HPDE6-E6E7 (cell line): Measurements from ENCODE around the gene KDM3A.
A peak's percentile ranks its signal among the peaks of the same experiment; 100 is the strongest.
"Not testable (repeated sequence)": the region's sequence is repeated elsewhere in the genome, so short reads cannot be mapped to it uniquely, and the experiment has no call there.

Source experiments
- DNase-seq: peaks from one replicate; pipeline ENCODE4 v3.0.0; 2011; ENCODE audit warnings: missing footprints; ENCODE audit errors: extremely low spot score

Gene KDM3A

GRCh38 chr2:86476092-86476491 is 34.9 kb downstream of the KDM3A start:
- no peak for DNase-seq

GRCh38 chr2:86476918-86477317 is 35.7 kb downstream of the KDM3A start:
- no peak for DNase-seq

- no peak for DNase-seq
Observed at GRCh38 chr2:86477349-86477748, 36.2 kb downstream of the KDM3A start.

- DNase-seq = no peak
Observed at GRCh38 chr2:86480105-86480504, 38.9 kb downstream of the KDM3A start.

DNA sequence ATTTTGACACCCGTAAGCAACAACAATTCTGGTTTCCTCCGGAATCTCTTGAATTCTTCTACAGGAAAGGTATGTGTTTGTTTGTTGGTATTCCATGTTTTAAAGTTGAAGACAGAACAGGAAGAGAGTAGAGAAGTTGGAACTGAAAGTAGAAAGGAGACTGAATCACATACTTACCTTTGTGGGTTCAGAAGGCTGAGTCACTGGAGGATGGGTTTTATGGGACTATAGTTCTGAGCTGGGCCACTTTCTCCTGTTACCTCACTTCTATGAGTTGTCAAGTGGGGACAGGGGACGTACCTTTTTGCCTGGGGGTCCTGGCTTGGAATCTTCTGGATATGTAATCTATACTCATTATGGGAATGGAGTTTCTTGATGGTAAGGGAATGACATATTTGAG is 40.9 kb downstream of the KDM3A start:
- peak; percentile 43 for DNase-seq

GRCh38 chr2:86484385-86484784 is 43.2 kb downstream of the KDM3A start:
- DNase-seq = no peak

GRCh38 chr2:86485103-86485502 is 43.9 kb downstream of the KDM3A start:
- no peak for DNase-seq

- DNase-seq = no peak
Observed at GRCh38 chr2:86485802-86486201, 44.6 kb downstream of the KDM3A start.

DNA sequence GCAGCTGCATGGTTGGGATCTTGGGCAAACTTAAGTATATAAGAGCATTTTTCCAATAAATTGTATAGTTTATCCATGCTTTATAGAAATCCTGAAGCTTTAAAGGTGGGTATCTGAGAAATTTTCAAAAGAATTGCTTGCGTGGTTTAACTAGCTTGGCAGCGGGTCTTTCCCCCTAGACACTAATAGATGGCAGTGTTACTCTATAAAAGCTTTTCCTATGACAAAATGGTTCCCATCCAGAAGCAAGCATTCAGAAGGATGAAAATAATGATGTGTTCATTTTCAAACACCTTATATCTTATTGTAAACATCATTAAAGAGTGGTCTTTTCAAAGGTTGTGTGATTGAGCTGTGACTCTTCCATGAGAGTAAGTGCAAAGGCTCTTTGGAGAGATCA is 45.9 kb downstream of the KDM3A start:
- DNase-seq = no peak

- DNase-seq = no peak
Observed at GRCh38 chr2:86488561-86489250, 47.5 kb downstream of the KDM3A start.

- no peak for DNase-seq
Observed at GRCh38 chr2:86489542-86489941, 48.4 kb downstream of the KDM3A start.

DNA sequence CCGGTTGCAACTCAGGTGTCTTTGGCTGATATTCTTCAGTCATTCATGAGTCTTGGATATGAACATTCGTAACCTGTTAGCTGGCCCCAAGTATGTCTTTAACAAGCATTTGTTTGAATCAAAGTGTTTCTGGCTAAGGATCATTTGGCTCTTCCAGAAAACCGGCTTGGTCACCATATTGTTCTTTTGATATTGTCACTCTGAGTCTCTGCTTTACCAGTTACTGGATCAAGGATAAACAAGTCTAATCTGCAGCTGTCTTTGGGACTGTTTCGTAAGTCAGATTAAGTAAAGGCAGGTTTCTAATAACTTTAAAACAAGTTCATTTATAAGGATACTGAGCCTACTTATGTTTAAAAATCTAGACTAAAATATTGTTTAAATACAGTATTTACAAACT is 49.1 kb downstream of the KDM3A start:
- no peak for DNase-seq

DNA sequence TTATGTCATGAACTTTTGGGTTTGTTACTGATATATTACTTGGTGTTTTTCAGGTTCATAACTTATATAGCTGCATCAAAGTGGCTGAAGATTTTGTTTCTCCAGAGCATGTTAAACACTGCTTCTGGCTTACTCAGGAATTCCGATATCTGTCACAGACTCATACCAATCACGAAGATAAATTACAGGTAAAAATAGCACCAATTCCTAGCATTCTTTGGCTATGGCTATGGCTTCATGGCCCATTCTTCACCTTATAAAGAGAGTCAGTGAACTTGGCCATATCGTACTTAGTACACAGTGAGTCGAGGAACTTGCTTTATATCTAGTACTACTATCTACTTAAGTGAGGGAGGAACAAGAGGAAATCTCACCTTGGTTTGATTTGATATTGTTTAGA is 49.9 kb downstream of the KDM3A start:
- DNase-seq = no peak

GRCh38 chr2:86492048-86492453 is 50.9 kb downstream of the KDM3A start:
- no peak for DNase-seq

- DNase-seq = not testable (repeated sequence)
Observed at GRCh38 chr2:86496391-86496790, 55.2 kb downstream of the KDM3A start.

- DNase-seq = peak; percentile 52
Observed at GRCh38 chr2:86498468-86499260, 57.5 kb downstream of the KDM3A start.

DNA sequence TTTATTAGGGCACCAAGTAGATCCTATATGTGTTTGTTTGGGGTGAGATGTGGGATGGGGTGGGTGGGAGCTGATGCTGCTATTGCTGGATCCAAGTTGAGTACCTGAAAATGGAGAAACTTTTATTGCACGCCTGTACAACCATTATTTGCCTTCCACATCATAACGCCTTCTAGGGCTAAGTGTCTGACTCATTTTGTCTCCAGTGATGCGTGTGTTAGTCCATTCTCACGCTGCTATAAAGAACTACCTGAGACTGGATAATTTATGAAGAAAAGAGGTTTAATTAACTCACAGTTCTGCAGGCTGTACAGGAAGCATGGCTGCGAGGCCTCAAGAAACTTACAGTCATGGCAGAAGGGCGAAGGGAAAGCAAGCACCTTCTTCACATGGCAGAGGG is 58.2 kb downstream of the KDM3A start:
- no peak for DNase-seq

DNA sequence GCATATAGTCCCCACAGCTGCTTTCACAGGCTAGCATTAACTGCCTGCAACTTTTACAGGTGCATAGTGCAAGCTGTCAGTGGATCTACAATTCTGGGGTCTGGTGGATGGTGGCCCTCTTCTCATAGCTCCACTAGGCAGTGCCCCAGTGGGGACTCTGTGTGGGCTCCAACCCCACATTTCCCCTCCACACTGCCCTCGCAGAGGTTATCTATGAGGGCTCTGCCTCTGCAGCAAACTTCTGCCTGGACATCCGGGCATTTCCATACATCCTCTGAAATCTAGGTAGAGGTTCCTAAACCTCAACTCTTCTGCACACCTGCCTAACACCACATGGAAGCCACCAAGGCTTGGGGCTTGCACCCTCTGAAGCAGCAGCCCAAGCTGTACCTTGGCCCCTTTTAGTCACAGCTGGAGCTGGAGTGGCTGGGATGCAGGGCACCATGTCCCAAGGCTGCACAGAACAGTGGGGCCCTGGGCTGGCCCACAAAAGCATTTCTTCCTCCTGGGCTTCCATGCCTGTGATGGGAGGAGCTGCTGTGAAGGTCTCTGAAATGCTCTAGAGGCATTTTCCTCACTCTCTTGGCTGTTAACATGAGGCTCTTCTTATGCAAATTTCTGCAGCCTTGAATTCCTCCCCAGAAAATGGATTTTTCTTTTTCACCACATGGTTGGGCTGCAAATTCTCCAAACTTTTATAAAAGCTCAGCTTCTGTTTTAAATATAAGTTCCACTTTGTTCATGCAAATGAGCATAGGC is 59.3 kb downstream of the KDM3A start:
- DNase-seq = no peak

DNA sequence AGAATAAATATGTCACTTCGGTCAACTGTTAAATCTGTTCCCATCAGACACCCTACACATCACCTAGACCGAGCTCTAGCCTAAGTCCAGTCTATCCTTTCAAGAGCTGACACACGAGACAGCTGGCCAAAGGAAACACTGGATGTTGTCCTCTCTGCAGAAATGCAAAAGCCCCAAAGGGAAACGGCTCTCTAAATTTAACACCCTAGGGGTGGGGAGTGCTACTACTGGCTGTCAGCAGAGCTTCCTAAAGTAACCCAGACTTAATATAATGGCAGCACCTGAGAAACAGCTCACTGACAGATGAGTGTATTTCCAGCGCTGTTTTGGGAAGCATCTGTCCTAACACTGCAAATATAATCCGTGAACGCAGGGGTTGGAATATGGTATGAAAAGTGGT is 66.4 kb downstream of the KDM3A start:
- no peak for DNase-seq

- no peak for DNase-seq
Observed at GRCh38 chr2:86510436-86510933, 69.3 kb downstream of the KDM3A start.

DNA sequence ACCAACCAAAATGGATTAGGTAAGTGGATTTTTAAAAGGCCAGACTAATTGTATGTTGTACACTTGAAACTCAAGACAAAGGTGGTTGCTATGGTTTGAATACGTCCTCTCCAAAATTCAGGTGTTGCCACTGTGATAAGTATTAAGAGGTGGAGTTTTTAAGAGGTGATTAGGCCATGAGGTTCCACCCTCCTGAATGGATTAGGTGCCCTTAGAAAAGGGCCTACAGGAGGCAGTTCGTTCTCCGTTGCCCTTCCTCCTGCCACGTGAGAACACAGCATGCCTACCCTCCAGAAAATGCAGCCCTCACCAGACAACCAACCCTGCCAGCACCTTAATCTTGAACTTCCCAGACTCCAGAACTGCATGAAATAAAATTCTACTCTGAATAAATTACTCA is 70.9 kb downstream of the KDM3A start:
- no peak for DNase-seq

DNA sequence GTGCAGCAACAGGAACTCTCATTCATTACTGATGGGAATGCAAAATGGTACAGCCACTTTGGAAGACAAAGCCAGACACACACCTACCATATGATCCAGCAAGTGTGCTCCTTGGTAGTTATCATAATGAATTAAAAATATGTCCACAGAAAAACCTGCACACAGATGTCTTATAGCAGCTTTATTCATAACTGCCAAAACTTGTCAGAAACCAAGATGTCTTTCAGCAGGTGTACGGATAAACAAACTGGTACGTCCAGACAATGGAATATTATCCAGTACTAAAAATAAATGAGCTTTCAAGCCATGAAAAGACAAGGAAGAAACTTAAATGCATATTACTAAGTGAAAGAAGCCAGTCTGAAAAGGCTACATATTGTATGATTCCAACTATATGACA is 71.7 kb downstream of the KDM3A start:
- no peak for DNase-seq
